KMS-11 (cell line): ENCODE results near the gene KCNQ2.

Experiments
- H2AFZ ChIP-seq: fragments of 200-600 bp; sonication (generic); 2 replicates; pipeline ENCODE4 v1.6.1; 2016; ENCODE audit warnings: antibody characterized with exemption, mixed run types, low read depth
- H3K27ac ChIP-seq: fragments of 200-600 bp; sonication (generic); 2 replicates; pipeline ENCODE4 v1.6.1; 2016; ENCODE audit warnings: mild to moderate bottlenecking, mixed run types
- H3K27me3 ChIP-seq: fragments of 200-600 bp; sonication (generic); 2 replicates; pipeline ENCODE4 v1.6.1; 2017; ENCODE audit warnings: mild to moderate bottlenecking, low read depth, mixed run types, moderate library complexity; ENCODE audit not compliant: insufficient read depth
- H3K36me3 ChIP-seq: fragments of 200-600 bp; sonication (generic); 2 replicates; pipeline ENCODE4 v1.6.1; 2017; ENCODE audit warnings: mild to moderate bottlenecking, mixed run types; ENCODE audit not compliant: insufficient read depth
- H3K4me1 ChIP-seq: fragments of 200-600 bp; sonication (generic); 2 replicates; pipeline ENCODE4 v1.6.1; 2016; ENCODE audit warnings: mild to moderate bottlenecking, low read depth, mixed run types; ENCODE audit not compliant: poor library complexity, severe bottlenecking
- H3K4me2 ChIP-seq: fragments of 200-600 bp; sonication (generic); 2 replicates; pipeline ENCODE4 v1.7.0; 2016; ENCODE audit warnings: mild to moderate bottlenecking, mixed run types
- H3K4me3 ChIP-seq: fragments of 200-600 bp; sonication (generic); IDR thresholded peaks from 2 replicates; pipeline ENCODE4 v1.6.1; 2017; ENCODE audit warnings: low read depth, low read length, mixed read lengths; ENCODE audit not compliant: insufficient read depth
- H3K79me2 ChIP-seq: fragments of 200-600 bp; sonication (generic); 2 replicates; pipeline ENCODE4 v1.6.1; 2016; ENCODE audit warnings: low read depth, mixed run types; ENCODE audit not compliant: insufficient read depth
- H3K9ac ChIP-seq: fragments of 200-600 bp; sonication (generic); 2 replicates; pipeline ENCODE4 v1.6.1; 2016; ENCODE audit warnings: mild to moderate bottlenecking, mixed run types
- H4K20me1 ChIP-seq: fragments of 200-600 bp; sonication (generic); 2 replicates; pipeline ENCODE4 v1.6.1; 2016; ENCODE audit warnings: mild to moderate bottlenecking, mixed run types; ENCODE audit not compliant: insufficient read depth
- TF ChIP-seq, protein P1 (sequence below): fragments of 200-600 bp; sonication (generic); conservative IDR thresholded peaks from 2 replicates; pipeline ENCODE4 v1.6.1; 2017; ENCODE audit warnings: low read depth, mild to moderate bottlenecking, antibody characterized with exemption, low read length, moderate library complexity, mixed read lengths

Gene KCNQ2

GRCh38 chr20:63505723-63506122, 33.3 kb upstream of the KCNQ2 start:
- TF ChIP-seq, protein P1, sequence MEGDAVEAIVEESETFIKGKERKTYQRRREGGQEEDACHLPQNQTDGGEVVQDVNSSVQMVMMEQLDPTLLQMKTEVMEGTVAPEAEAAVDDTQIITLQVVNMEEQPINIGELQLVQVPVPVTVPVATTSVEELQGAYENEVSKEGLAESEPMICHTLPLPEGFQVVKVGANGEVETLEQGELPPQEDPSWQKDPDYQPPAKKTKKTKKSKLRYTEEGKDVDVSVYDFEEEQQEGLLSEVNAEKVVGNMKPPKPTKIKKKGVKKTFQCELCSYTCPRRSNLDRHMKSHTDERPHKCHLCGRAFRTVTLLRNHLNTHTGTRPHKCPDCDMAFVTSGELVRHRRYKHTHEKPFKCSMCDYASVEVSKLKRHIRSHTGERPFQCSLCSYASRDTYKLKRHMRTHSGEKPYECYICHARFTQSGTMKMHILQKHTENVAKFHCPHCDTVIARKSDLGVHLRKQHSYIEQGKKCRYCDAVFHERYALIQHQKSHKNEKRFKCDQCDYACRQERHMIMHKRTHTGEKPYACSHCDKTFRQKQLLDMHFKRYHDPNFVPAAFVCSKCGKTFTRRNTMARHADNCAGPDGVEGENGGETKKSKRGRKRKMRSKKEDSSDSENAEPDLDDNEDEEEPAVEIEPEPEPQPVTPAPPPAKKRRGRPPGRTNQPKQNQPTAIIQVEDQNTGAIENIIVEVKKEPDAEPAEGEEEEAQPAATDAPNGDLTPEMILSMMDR, result no peak
- Histone ChIP-seq H3K36me3 (no peaks in the 10 kb centered on the region), H2AFZ (no peak overlapping the region), H3K4me1 (peaks cover 3% of the 10 kb centered on the region), H3K79me2 (no peaks in the 10 kb centered on the region), H3K27me3 (peaks cover 97% of the 10 kb centered on the region), H4K20me1 (no peaks in the 10 kb centered on the region), H3K4me2 (no peak overlapping the region), H3K27ac (no peak overlapping the region), H3K9ac (no peak overlapping the region), H3K4me3 (no peak overlapping the region)

GRCh38 chr20:63505281-63505680, 32.8 kb upstream of the KCNQ2 start:
- Histone ChIP-seq H3K36me3 (no peaks in the 10 kb centered on the region), H3K4me3 (no peak overlapping the region), H3K4me2 (no peak overlapping the region), H3K27ac (no peak overlapping the region), H3K4me1 (peaks cover 3% of the 10 kb centered on the region), H3K79me2 (no peaks in the 10 kb centered on the region), H4K20me1 (no peaks in the 10 kb centered on the region), H3K27me3 (peaks cover 95% of the 10 kb centered on the region), H2AFZ (no peak overlapping the region), H3K9ac (no peak overlapping the region)
- TF ChIP-seq, protein P1, result no peak

- H3K9ac ChIP-seq, result no peak overlapping the region
- H2AFZ ChIP-seq, result no peak overlapping the region
- no peaks in the 10 kb centered on the region for H3K36me3 ChIP-seq
- H3K4me2 ChIP-seq, result no peak overlapping the region
- H3K27ac ChIP-seq, result no peak overlapping the region
- H4K20me1 ChIP-seq, result no peaks in the 10 kb centered on the region
- no peaks in the 10 kb centered on the region for H3K79me2 ChIP-seq
- peaks cover 91% of the 10 kb centered on the region for H3K27me3 ChIP-seq
- TF ChIP-seq, protein P1, result no peak
- H3K4me3 ChIP-seq, result no peak overlapping the region
- H3K4me1 ChIP-seq, result peaks cover 3% of the 10 kb centered on the region
Measured at GRCh38 chr20:63504642-63505041, 32.2 kb upstream of the KCNQ2 start.

DNA sequence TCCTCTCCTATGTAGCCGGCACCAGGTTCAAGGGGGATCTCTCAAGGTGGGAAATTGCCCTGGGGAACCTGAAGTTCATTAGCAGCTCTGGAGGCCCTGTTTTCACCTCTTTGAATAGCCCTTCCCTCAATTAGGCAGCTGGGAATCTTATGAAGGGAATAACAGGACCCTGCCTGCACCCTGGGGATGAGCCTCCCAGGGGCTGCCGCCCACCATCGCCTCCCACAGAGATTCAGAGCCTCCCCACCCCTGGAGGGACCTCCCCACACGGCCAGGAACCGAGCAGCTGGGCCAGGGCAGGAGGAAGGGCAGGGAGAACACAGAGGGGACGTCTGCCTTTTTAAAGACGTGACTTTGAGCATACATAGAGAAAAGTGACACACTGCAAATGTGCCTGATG, 31.1 kb upstream of the KCNQ2 start:
- Histone ChIP-seq H3K4me2 (no peak overlapping the region), H2AFZ (no peak overlapping the region), H3K36me3 (no peaks in the 10 kb centered on the region), H3K9ac (no peak overlapping the region), H3K27me3 (peaks cover 83% of the 10 kb centered on the region), H4K20me1 (no peaks in the 10 kb centered on the region), H3K4me3 (no peak overlapping the region), H3K27ac (no peak overlapping the region), H3K79me2 (no peaks in the 10 kb centered on the region), H3K4me1 (peaks cover 3% of the 10 kb centered on the region)
- TF ChIP-seq, protein P1, result no peak
